HCT116 (cell line): ENCODE measurements around the gene FAM53A. TPM values are rescaled to one million over a fixed set of nuclear protein-coding genes. Genes with fewer than 3 reads are reported as not detected.

Experiments used
- ATAC-seq: fragments of 200-7000 bp; cut with Tn5 transposase; 2 replicates; pipeline ENCODE4 v1.9.1; 2020; ENCODE audit warnings: mild to moderate bottlenecking, moderate library complexity
- BruUV-seq: library from RNA; stranded (reverse); fragments of 400-500 nt; replicated peaks from 2 replicates; lab custom pipeline; 2021; lab: Mats Ljungman, UMichigan
- CTCF ChIA-PET: fragments of 300-600 bp; sonication (Branson Sonifier 250); formaldehyde crosslinking; loops from one replicate; lab custom pipeline; 2021; ENCODE audit warnings: antibody characterized with exemption; lab: Charles Lee
- POLR2A ChIA-PET: fragments of 300-600, 350-600 bp; sonication (Branson Sonifier 250); formaldehyde crosslinking; loops from one replicate; lab custom pipeline; 2021; ENCODE audit warnings: antibody characterized with exemption; lab: Charles Lee
- RAD21 ChIA-PET, 2 experiments: fragments of 300-600 bp; sonication (Branson Sonifier 250); formaldehyde crosslinking; loops; one replicate each; lab custom pipeline; 2023; ENCODE audit warnings: low total read pairs in 2 of 2; ENCODE audit not compliant: uncharacterized antibody in 2 of 2, unreplicated experiment in 2 of 2, low non-redundant PET in 1 of 2; lab: Charles Lee
- DNase-seq: peaks from one replicate; pipeline ENCODE4 v3.0.0-alpha.2; 2010; ENCODE audit warnings: low read depth, low spot score
- H2AFZ ChIP-seq: fragments of 200-600 bp; shearing (Covaris generic), sonication (generic); 2 replicates; pipeline ENCODE4 v1.6.1; 2017; ENCODE audit warnings: low read depth, mixed run types, mixed read lengths, antibody characterized with exemption, low read length; ENCODE audit not compliant: poor library complexity, severe bottlenecking
- H3K27ac ChIP-seq: 2 replicates; pipeline ENCODE4 v1.5.1; 2012; ENCODE audit warnings: low read depth, low read length
- H3K27me3 ChIP-seq: fragments of 200-600 bp; sonication (generic); 2 replicates; pipeline ENCODE4 v1.6.1; 2016; ENCODE audit warnings: mixed run types, low read length, mixed read lengths; ENCODE audit not compliant: insufficient read depth
- H3K36me3 ChIP-seq, 2 experiments: fragments of 200-500 bp in 1 of 2; fragments of 200-600 bp in 1 of 2; sonication (Bioruptor generic) in 1 of 2; sonication (generic) in 1 of 2; 2 replicates each; pipeline versions ENCODE4 v1.5.1 to v1.6.1; 2014 to 2016; ENCODE audit warnings: low read length in 2 of 2, inconsistent platforms in 1 of 2, mixed read lengths in 1 of 2, mixed run types in 1 of 2; ENCODE audit not compliant: insufficient read depth in 2 of 2, control insufficient read depth in 1 of 2
- H3K4me1 ChIP-seq, 2 experiments: fragments of 200-600 bp in 1 of 2; sonication (generic) in 1 of 2; 2 replicates each; pipeline versions ENCODE4 v1.5.1 to v1.6.1; 2012 to 2017; ENCODE audit warnings: low read length in 2 of 2, inconsistent platforms in 1 of 2, mild to moderate bottlenecking in 1 of 2, mixed read lengths in 1 of 2, mixed run types in 1 of 2, moderate library complexity in 1 of 2; ENCODE audit not compliant: insufficient read depth in 2 of 2, control insufficient read depth in 1 of 2
- H3K4me2 ChIP-seq: fragments of 200-600 bp; sonication (generic); 2 replicates; pipeline ENCODE4 v1.6.1; 2017; ENCODE audit warnings: mixed run types, low read length, mixed read lengths
- H3K4me3 ChIP-seq, 2 experiments: fragments of 200-600 bp in 1 of 2; sonication (generic) in 1 of 2; replicated peaks in 1 of 2; 2 replicates each; pipeline ENCODE4 v1.5.1; 2011 to 2016; ENCODE audit warnings: low read length in 2 of 2, control low read depth in 1 of 2, low read depth in 1 of 2, mild to moderate bottlenecking in 1 of 2, mixed read lengths in 1 of 2, mixed run types in 1 of 2
- H3K79me2 ChIP-seq: fragments of 200-600 bp; sonication (generic); 2 replicates; pipeline ENCODE4 v1.6.1; 2017; ENCODE audit warnings: mild to moderate bottlenecking, mixed run types, low read length, moderate library complexity, mixed read lengths; ENCODE audit not compliant: insufficient read depth
- H3K9ac ChIP-seq: fragments of 200-600 bp; sonication (generic); 2 replicates; pipeline ENCODE4 v1.6.1; 2016; ENCODE audit warnings: low read length, mixed read lengths
- H3K9me2 ChIP-seq: fragments of 200-600 bp; sonication (generic), shearing (Covaris generic); 2 replicates; pipeline ENCODE4 v1.6.1; 2017; ENCODE audit warnings: mixed run types, mild to moderate bottlenecking, moderate library complexity; ENCODE audit not compliant: insufficient read depth
- H3K9me3 ChIP-seq, 2 experiments: fragments of 200-500 bp in 1 of 2; fragments of 200-600 bp in 1 of 2; sonication (Bioruptor generic) in 1 of 2; sonication (generic) in 1 of 2; 2 replicates each; pipeline ENCODE4 v1.6.1; 2014 to 2017; ENCODE audit warnings: low read length in 2 of 2, mixed read lengths in 2 of 2, inconsistent platforms in 1 of 2, low read depth in 1 of 2, mild to moderate bottlenecking in 1 of 2, mixed run types in 1 of 2, moderate library complexity in 1 of 2; ENCODE audit not compliant: control insufficient read depth in 1 of 2, insufficient read depth in 1 of 2
- H4K20me1 ChIP-seq: fragments of 200-600 bp; sonication (generic), shearing (Covaris generic); 2 replicates; pipeline ENCODE4 v1.6.1; 2017; ENCODE audit warnings: mixed run types, mild to moderate bottlenecking, moderate library complexity; ENCODE audit not compliant: insufficient read depth
- CEBPB ChIP-seq: IDR thresholded peaks from 2 replicates; pipeline ENCODE4 v1.6.1; 2012; ENCODE audit warnings: low read depth
- FOSL1 ChIP-seq: IDR thresholded peaks from 2 replicates; pipeline ENCODE4 v1.6.1; 2012; ENCODE audit warnings: low read depth
- SP1 ChIP-seq: IDR thresholded peaks from 2 replicates; pipeline ENCODE4 v1.6.1; 2012; ENCODE audit warnings: low read depth
- intact Hi-C: fragments of 100-400 bp; cut with micrococcal nuclease; formaldehyde crosslinking; loops from 2 replicates; pipeline ENCODE4 v1.10.0; 2022
- total RNA-seq: library from RNA; stranded (reverse); gene quantifications from one replicate; pipeline ENCODE4 v1.2.1, GENCODE V29; 2021; ENCODE audit not compliant: unreplicated experiment
- TF ChIP-seq, protein P1 (sequence below), 3 experiments: fragments of 200-600 bp in 1 of 3; sonication (generic) in 1 of 3; IDR thresholded peaks in 2 of 3; conservative IDR thresholded peaks in 1 of 3; 2 replicates each; pipeline ENCODE4 v1.5.1; 2012 to 2017; ENCODE audit warnings: low read depth in 2 of 3, low read length in 2 of 3, antibody characterized with exemption in 1 of 3, borderline replicate concordance in 1 of 3, control low read depth in 1 of 3, mild to moderate bottlenecking in 1 of 3, mixed read lengths in 1 of 3, mixed run types in 1 of 3, moderate library complexity in 1 of 3; ENCODE audit not compliant: insufficient read depth in 1 of 3

Gene FAM53A
- total RNA-seq, 1 experiment from 2014 or later = 1.1 TPM

DNA sequence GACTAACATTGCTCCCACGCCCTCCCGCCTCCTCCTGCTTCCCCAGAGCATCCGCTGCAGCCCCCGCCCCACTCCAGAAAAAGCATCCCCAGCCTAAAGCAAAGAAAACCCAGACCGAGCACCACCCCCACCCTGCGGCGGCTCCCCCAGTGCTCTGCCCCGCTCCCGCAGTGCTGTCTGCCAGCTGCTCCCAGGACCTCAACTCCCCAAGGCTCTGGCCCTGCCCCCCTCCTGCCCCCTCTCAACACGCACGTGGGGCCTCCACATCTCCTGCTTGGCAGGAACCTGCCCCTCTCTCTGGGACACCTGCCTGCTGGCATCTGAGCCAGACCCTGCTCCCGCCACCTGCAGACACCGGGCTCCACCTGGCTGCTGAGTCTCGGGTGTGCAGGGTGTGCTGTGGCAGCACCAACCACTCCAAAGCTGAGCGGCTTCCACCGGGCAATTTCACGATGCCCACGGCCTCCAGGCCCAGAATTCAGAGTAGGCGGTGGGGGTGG is 79.4 kb downstream of the FAM53A start:
- peaks cover 3 to 19% of the 10 kb centered on the region in 2 experiments; a peak in 3 of 4 replicates for H3K4me1 ChIP-seq
- H3K4me3 ChIP-seq = no peak overlapping the region
- H3K4me2 ChIP-seq = no peak overlapping the region
- no peaks in the 10 kb centered on the region for H3K36me3 ChIP-seq
- H4K20me1 ChIP-seq = no peaks in the 10 kb centered on the region
- H3K9me2 ChIP-seq = no peaks in the 10 kb centered on the region
- BruUV-seq = no TSS peak
- intact Hi-C loops = no loop called here
- no peak overlapping the region for H3K9ac ChIP-seq
- ChIA-PET RAD21 (no interaction called here), CTCF (no interaction called here), POLR2A (no interaction called here)
- no peak overlapping the region for H2AFZ ChIP-seq
- no peaks in the 10 kb centered on the region for H3K79me2 ChIP-seq
- peak; percentile 20; the same call in 1 of the 2 replicates for ATAC-seq
- H3K27ac ChIP-seq = no peak overlapping the region; the same call in 1 of the 2 replicates
- H3K27me3 ChIP-seq = no peaks in the 10 kb centered on the region
- no peaks in the 10 kb centered on the region for H3K9me3 ChIP-seq
- DNase-seq = no peak
- TF ChIP-seq, protein P1, sequence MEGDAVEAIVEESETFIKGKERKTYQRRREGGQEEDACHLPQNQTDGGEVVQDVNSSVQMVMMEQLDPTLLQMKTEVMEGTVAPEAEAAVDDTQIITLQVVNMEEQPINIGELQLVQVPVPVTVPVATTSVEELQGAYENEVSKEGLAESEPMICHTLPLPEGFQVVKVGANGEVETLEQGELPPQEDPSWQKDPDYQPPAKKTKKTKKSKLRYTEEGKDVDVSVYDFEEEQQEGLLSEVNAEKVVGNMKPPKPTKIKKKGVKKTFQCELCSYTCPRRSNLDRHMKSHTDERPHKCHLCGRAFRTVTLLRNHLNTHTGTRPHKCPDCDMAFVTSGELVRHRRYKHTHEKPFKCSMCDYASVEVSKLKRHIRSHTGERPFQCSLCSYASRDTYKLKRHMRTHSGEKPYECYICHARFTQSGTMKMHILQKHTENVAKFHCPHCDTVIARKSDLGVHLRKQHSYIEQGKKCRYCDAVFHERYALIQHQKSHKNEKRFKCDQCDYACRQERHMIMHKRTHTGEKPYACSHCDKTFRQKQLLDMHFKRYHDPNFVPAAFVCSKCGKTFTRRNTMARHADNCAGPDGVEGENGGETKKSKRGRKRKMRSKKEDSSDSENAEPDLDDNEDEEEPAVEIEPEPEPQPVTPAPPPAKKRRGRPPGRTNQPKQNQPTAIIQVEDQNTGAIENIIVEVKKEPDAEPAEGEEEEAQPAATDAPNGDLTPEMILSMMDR (IDR thresholded peaks at IDR 0.05 in 2 of 3, conservative IDR thresholded peaks at IDR 0.05 in 1 of 3; ENCODE audit: borderline replicate concordance in 1 of 3, insufficient read depth in 1 of 3, low read depth in 2 of 3, low read length in 2 of 3) = peak in 1 of 3 experiments; percentile 7; a peak in 1 of 6 replicates
- TF ChIP-seq FOSL1 = no peak

DNA sequence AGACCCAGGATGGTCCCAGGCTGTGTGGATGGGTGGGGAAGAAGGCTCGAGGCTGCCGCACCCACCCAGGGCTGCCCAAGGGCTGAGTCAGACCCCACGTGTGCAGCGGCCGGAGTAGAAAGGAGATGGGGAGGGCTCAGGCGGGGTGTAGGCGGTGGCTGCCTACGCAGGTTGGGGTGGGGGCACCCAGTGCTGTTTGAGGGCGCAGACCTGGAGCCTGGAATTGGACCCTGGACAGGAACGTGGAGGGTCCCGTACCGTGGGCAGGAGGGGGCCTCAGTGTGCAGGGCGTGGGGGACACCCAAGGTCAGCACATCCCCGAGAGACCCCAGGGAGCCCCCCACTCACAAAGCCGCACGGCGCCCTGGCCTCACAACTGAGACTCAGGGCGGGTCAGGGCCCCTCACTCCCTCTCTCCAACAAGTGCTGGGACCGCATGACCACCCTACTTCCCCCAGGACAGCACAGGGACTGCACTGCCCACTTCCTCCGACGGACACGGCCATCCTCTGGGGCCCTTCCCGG is 79.9 kb downstream of the FAM53A start:
- no peaks in the 10 kb centered on the region for H3K79me2 ChIP-seq
- no peaks in the 10 kb centered on the region for H3K9me3 ChIP-seq
- H3K27ac ChIP-seq = no peak overlapping the region; the same call in 1 of the 2 replicates
- peak overlapping the region; percentile 46 for H3K4me2 ChIP-seq
- H3K36me3 ChIP-seq = no peaks in the 10 kb centered on the region
- H3K4me3 ChIP-seq = 0 out of 4 replicates have a peak overlapping the region, but pooled peaks of 1 of the 2 experiments have one; percentile 6
- no peaks in the 10 kb centered on the region for H3K27me3 ChIP-seq
- no peak overlapping the region for H3K9ac ChIP-seq
- TF ChIP-seq CEBPB = no peak
- TF ChIP-seq, protein P1 (IDR thresholded peaks at IDR 0.05 in 2 of 3, conservative IDR thresholded peaks at IDR 0.05 in 1 of 3; ENCODE audit: borderline replicate concordance in 1 of 3, insufficient read depth in 1 of 3, low read depth in 2 of 3, low read length in 2 of 3) = no peak
- no peak for TF ChIP-seq SP1
- BruUV-seq = no TSS peak
- ATAC-seq (peak; percentile 69), DNase-seq (no peak)
- no peaks in the 10 kb centered on the region for H3K9me2 ChIP-seq
- peaks cover 3 to 19% of the 10 kb centered on the region in 2 experiments; a peak in 3 of 4 replicates for H3K4me1 ChIP-seq
- H2AFZ ChIP-seq = no peak overlapping the region
- no peaks in the 10 kb centered on the region for H4K20me1 ChIP-seq
- ChIA-PET RAD21 (no interaction called here), CTCF (no interaction called here), POLR2A (no interaction called here)
- intact Hi-C loops = no loop called here
